Endothelial cell of umbilical vein (primary cell): ENCODE data around the gene PARD3B.

Source experiments
- CTCF ChIP-seq, 2 donors: IDR thresholded peaks; 1 replicate in 1 of 2; 2 replicates in 1 of 2; pipeline ENCODE4 v1.5.1; 2011; ENCODE audit warnings: low read length in 2 of 2, mild to moderate bottlenecking in 2 of 2, moderate library complexity in 2 of 2, control low read depth in 1 of 2, inconsistent platforms in 1 of 2, low read depth in 1 of 2; ENCODE audit not compliant: insufficient read depth in 1 of 2; ENCODE audit errors: extremely low read depth in 1 of 2
- EZH2 ChIP-seq: IDR thresholded peaks from 2 replicates; pipeline ENCODE4 v1.6.1; 2012; ENCODE audit warnings: borderline replicate concordance, low read depth, mild to moderate bottlenecking, moderate library complexity, low read length, inconsistent platforms; ENCODE audit not compliant: severe bottlenecking
- GATA2 ChIP-seq: IDR thresholded peaks from 2 replicates; pipeline ENCODE4 v1.7.0; 2011; ENCODE audit warnings: low read depth, mild to moderate bottlenecking, moderate library complexity, mixed read lengths, low read length; ENCODE audit not compliant: insufficient read length, insufficient read depth
- JUN ChIP-seq: IDR thresholded peaks from 2 replicates; pipeline ENCODE4 v1.6.1; 2011; ENCODE audit warnings: borderline replicate concordance, low read depth; ENCODE audit not compliant: insufficient read length, insufficient read depth
- MYC ChIP-seq: IDR thresholded peaks from one replicate; pipeline ENCODE4 v1.6.1; 2011; ENCODE audit warnings: mild to moderate bottlenecking, low read depth, low read length
- POLR2A ChIP-seq: IDR thresholded peaks from 2 replicates; pipeline ENCODE4 v1.6.1; 2012; ENCODE audit warnings: low read depth, mild to moderate bottlenecking, control low read depth, low read length
- POLR2AphosphoS5 ChIP-seq: IDR thresholded peaks from 2 replicates; pipeline ENCODE4 v1.6.1; 2012; ENCODE audit warnings: low read depth, mild to moderate bottlenecking, control low read depth, low read length, moderate library complexity; ENCODE audit not compliant: insufficient read depth
- TF ChIP-seq, protein P1 (sequence below): IDR thresholded peaks from 2 replicates; pipeline ENCODE4 v1.6.1; 2011; ENCODE audit not compliant: insufficient read depth, insufficient read length

DNA sequence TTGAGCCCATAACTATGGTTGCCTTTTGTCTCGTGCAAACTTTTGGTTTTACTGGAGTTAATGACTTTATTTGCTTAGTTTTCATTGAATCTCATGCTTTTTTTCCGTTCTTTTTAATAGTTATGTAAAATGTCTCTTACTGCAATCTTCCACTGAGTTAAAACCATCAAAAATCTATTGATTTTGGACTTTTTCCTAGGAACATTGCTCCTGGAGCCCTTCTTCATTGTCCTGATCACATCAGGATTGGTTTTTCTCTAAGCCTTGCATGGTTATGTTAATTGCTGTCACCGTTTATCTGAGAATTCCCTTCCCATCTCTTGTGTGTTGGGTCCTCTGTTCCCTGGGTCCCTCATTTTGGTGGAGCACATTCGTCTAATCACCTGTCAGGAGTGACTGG, 125.5 kb downstream of the PARD3B start:
- no peak for TF ChIP-seq GATA2
- no peak for TF ChIP-seq POLR2A
- TF ChIP-seq EZH2, result no peak
- TF ChIP-seq POLR2AphosphoS5, result no peak
- TF ChIP-seq, protein P1, sequence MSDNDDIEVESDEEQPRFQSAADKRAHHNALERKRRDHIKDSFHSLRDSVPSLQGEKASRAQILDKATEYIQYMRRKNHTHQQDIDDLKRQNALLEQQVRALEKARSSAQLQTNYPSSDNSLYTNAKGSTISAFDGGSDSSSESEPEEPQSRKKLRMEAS, result no peak
- TF ChIP-seq CTCF (IDR thresholded peaks at IDR 0.05; ENCODE audit: extremely low read depth in 1 of 2, insufficient read depth in 1 of 2, low read depth in 1 of 2, low read length in 2 of 2), result no peak
- TF ChIP-seq MYC, result no peak
- TF ChIP-seq JUN, result no peak
